NOMO-1 treated with dmso at 0.1 percent for 144 hours (cell line): ENCODE measurements around the gene ADAM22.

ENCODE experiments used
- DNase-seq: peaks from one replicate; lab custom pipeline; 2025; ENCODE audit not compliant: unreplicated experiment; lab: John Stamatoyannopoulos, UW

Gene ADAM22

GRCh38 chr7:88037050-88037449 is 103.0 kb downstream of the ADAM22 start:
- DNase-seq, result no peak

- DNase-seq, result no peak
Observed at GRCh38 chr7:88040694-88041093, 106.6 kb downstream of the ADAM22 start.

GRCh38 chr7:88041583-88041982 is 107.5 kb downstream of the ADAM22 start:
- no peak for DNase-seq

GRCh38 chr7:88042157-88042556 is 108.1 kb downstream of the ADAM22 start:
- no peak for DNase-seq

GRCh38 chr7:88042803-88043202 is 108.8 kb downstream of the ADAM22 start:
- no peak for DNase-seq

GRCh38 chr7:88044069-88044468 is 110.0 kb downstream of the ADAM22 start:
- no peak for DNase-seq

- no peak for DNase-seq
Observed at GRCh38 chr7:88046839-88047573, 113.0 kb downstream of the ADAM22 start.

GRCh38 chr7:88057655-88058054 is 123.6 kb downstream of the ADAM22 start:
- no peak for DNase-seq

- no peak for DNase-seq
Observed at GRCh38 chr7:88062238-88062637, 128.2 kb downstream of the ADAM22 start.

- no peak for DNase-seq
Observed at GRCh38 chr7:88069093-88069492, 135.0 kb downstream of the ADAM22 start.

GRCh38 chr7:88071994-88072714 is 138.1 kb downstream of the ADAM22 start:
- no peak for DNase-seq

GRCh38 chr7:88072715-88073055 is 138.6 kb downstream of the ADAM22 start:
- no peak for DNase-seq

GRCh38 chr7:88073626-88074025 is 139.6 kb downstream of the ADAM22 start:
- no peak for DNase-seq

GRCh38 chr7:88075216-88075615 is 141.2 kb downstream of the ADAM22 start:
- DNase-seq, result no peak

GRCh38 chr7:88083883-88084282 is 149.8 kb downstream of the ADAM22 start:
- DNase-seq, result no peak

- DNase-seq, result no peak
Observed at GRCh38 chr7:88089561-88089960, 155.5 kb downstream of the ADAM22 start.

- no peak for DNase-seq
Observed at GRCh38 chr7:88090240-88090639, 156.2 kb downstream of the ADAM22 start.

- no peak for DNase-seq
Observed at GRCh38 chr7:88090671-88091070, 156.6 kb downstream of the ADAM22 start.

- no peak for DNase-seq
Observed at GRCh38 chr7:88091988-88092675, 158.1 kb downstream of the ADAM22 start.

GRCh38 chr7:88092676-88092999 is 158.6 kb downstream of the ADAM22 start:
- DNase-seq, result no peak

GRCh38 chr7:88101769-88102168 is 167.7 kb downstream of the ADAM22 start:
- DNase-seq, result no peak

GRCh38 chr7:88102675-88103074 is 168.6 kb downstream of the ADAM22 start:
- no peak for DNase-seq
